Mucosa of gallbladder (tissue), 1 donor: ENCODE results near the gene MT3. TPM values are rescaled to one million over a fixed set of nuclear protein-coding genes. Genes with fewer than 3 reads are reported as not detected.
A peak's percentile ranks its signal among the peaks of the same experiment; 100 is the strongest.

Source experiments
- DNase-seq: peaks from one replicate; pipeline ENCODE4 v3.0.0-alpha.2; 2020; ENCODE audit warnings: low spot score
- total RNA-seq: library from RNA; stranded (reverse); gene quantifications from one replicate; pipeline ENCODE4 v1.2.1, GENCODE V29; 2021
- donor health status: DM: no; HTN: no; CAD: no.

The MT3 gene
- 1.4 TPM for total RNA-seq

GRCh38 chr16:56589141-56590039, at the start of gene MT3:
Gene MT3, plus strand, starts transcription at chr16:56589528. Its CDS starts 63 bp downstream, at chr16:56589591.
- no peak for DNase-seq

GRCh38 chr16:56539656-56540055, 49.7 kb upstream of the MT3 start:
- no peak for DNase-seq

GRCh38 chr16:56542039-56542438, 47.3 kb upstream of the MT3 start:
- DNase-seq = no peak

- DNase-seq = no peak
Observed at GRCh38 chr16:56547120-56547948, 42.0 kb upstream of the MT3 start.

GRCh38 chr16:56547949-56548567, 41.3 kb upstream of the MT3 start:
- DNase-seq = no peak

- DNase-seq = no peak
Observed at GRCh38 chr16:56549161-56549560, 40.2 kb upstream of the MT3 start.

- no peak for DNase-seq
Observed at GRCh38 chr16:56549744-56550385, 39.5 kb upstream of the MT3 start.

- peak; percentile 54 for DNase-seq
Observed at GRCh38 chr16:56551796-56552738, 37.3 kb upstream of the MT3 start.

GRCh38 chr16:56554441-56554840, 34.9 kb upstream of the MT3 start:
- no peak for DNase-seq

GRCh38 chr16:56558024-56558747, 31.1 kb upstream of the MT3 start:
- DNase-seq = no peak

GRCh38 chr16:56559109-56559508, 30.2 kb upstream of the MT3 start:
- no peak for DNase-seq

GRCh38 chr16:56560447-56560846, 28.9 kb upstream of the MT3 start:
- DNase-seq = no peak

- DNase-seq = no peak
Observed at GRCh38 chr16:56561126-56561525, 28.2 kb upstream of the MT3 start.

- no peak for DNase-seq
Observed at GRCh38 chr16:56564793-56565477, 24.4 kb upstream of the MT3 start, which contains the start of gene MT4. Gene MT4, plus strand, starts transcription at chr16:56565073. Its CDS starts 56 bp downstream, at chr16:56565129.

- DNase-seq = no peak
Observed at GRCh38 chr16:56569971-56570370, 19.4 kb upstream of the MT3 start.

GRCh38 chr16:56571525-56571924, 17.8 kb upstream of the MT3 start:
- DNase-seq = no peak

- no peak for DNase-seq
Observed at GRCh38 chr16:56574625-56575024, 14.7 kb upstream of the MT3 start.

GRCh38 chr16:56576585-56577299, 12.6 kb upstream of the MT3 start:
- DNase-seq = peak; percentile 71

- no peak for DNase-seq
Observed at GRCh38 chr16:56577300-56577625, 12.1 kb upstream of the MT3 start.
